ENCODE data around the gene RASGEF1B. TPM values are rescaled to one million over a fixed set of nuclear protein-coding genes. Genes with fewer than 3 reads are reported as not detected.
"Not testable (repeated sequence)": the region's sequence is repeated elsewhere in the genome, so short reads cannot be mapped to it uniquely, and the experiment has no call there.

Gene RASGEF1B
- total RNA-seq, 1 donor from 2014 or later = 15.0 TPM

GRCh38 chr4:81429031-81429430 lies 42.7 kb downstream of the RASGEF1B start:
- no peak for ATAC-seq

- no peak for ATAC-seq
These were observed 43.7 kb downstream of the RASGEF1B start for GRCh38 chr4:81428002-81428401.

- ATAC-seq = no peak
These were observed 44.3 kb downstream of the RASGEF1B start for GRCh38 chr4:81427344-81427821.

GRCh38 chr4:81426770-81427289 lies 44.9 kb downstream of the RASGEF1B start:
- no peak for ATAC-seq

GRCh38 chr4:81424816-81425755 lies 46.6 kb downstream of the RASGEF1B start:
- ATAC-seq = no peak

GRCh38 chr4:81424336-81424735 lies 47.4 kb downstream of the RASGEF1B start:
- no peak for ATAC-seq

- no peak for ATAC-seq
These were observed 49.1 kb downstream of the RASGEF1B start for GRCh38 chr4:81422595-81422994.

GRCh38 chr4:81421346-81422218 lies 50.1 kb downstream of the RASGEF1B start:
- ATAC-seq = peak; percentile 96

GRCh38 chr4:81418572-81418971 lies 53.1 kb downstream of the RASGEF1B start:
- no peak for ATAC-seq

- peak; percentile 20 for ATAC-seq
These were observed 58.7 kb downstream of the RASGEF1B start for GRCh38 chr4:81412946-81413495.

- no peak for ATAC-seq
These were observed 61.0 kb downstream of the RASGEF1B start for GRCh38 chr4:81410680-81411079.

GRCh38 chr4:81409836-81410235 lies 61.9 kb downstream of the RASGEF1B start:
- no peak for ATAC-seq

GRCh38 chr4:81408341-81408740 lies 63.4 kb downstream of the RASGEF1B start:
- no peak for ATAC-seq

GRCh38 chr4:81407726-81408125 lies 64.0 kb downstream of the RASGEF1B start:
- no peak for ATAC-seq

- ATAC-seq = not testable (repeated sequence)
These were observed 65.2 kb downstream of the RASGEF1B start for GRCh38 chr4:81406481-81406880.

- peak; percentile 71 for ATAC-seq
These were observed 65.8 kb downstream of the RASGEF1B start for GRCh38 chr4:81405900-81406401.

- ATAC-seq = no peak
These were observed 67.0 kb downstream of the RASGEF1B start for GRCh38 chr4:81404741-81405140.

- ATAC-seq = no peak
These were observed 67.4 kb downstream of the RASGEF1B start for GRCh38 chr4:81404294-81404693.

- ATAC-seq = no peak
These were observed 72.2 kb downstream of the RASGEF1B start for GRCh38 chr4:81399306-81400086.

GRCh38 chr4:81398379-81398778 lies 73.3 kb downstream of the RASGEF1B start:
- no peak for ATAC-seq

- ATAC-seq = no peak
These were observed 74.1 kb downstream of the RASGEF1B start for GRCh38 chr4:81397635-81398034.

- no peak for ATAC-seq
These were observed 76.5 kb downstream of the RASGEF1B start for GRCh38 chr4:81395239-81395638.
